ENCODE results near the gene MECP2.

GRCh38 chrX:154138857-154139256, 41.3 kb upstream of the MECP2 start:
- TF ChIP-seq POLR2AphosphoS5 (IDR thresholded peaks at IDR 0.05): no peak
- no peak for TF ChIP-seq CTCF (IDR thresholded peaks at IDR 0.05)

Measured in breast epithelium (tissue), 3 donors.